K562 (cell line): ENCODE results near the gene SCYL1. TPM values are rescaled to one million over a fixed set of nuclear protein-coding genes. Genes with fewer than 3 reads are reported as not detected.
A peak's percentile ranks its signal among the peaks of the same experiment; 100 is the strongest.

Source experiments
- ARHGAP35 ChIP-seq: fragments of 450-650 bp; IDR thresholded peaks from 2 replicates; pipeline ENCODE4 v1.6.1; 2018; ENCODE audit not compliant: partially characterized antibody
- ATF1 ChIP-seq, 2 experiments: fragments of 450-650 bp in 1 of 2; IDR thresholded peaks; 2 replicates each; pipeline ENCODE4 v1.6.1; 2016; ENCODE audit warnings: missing compliant biosample characterization in 1 of 2, missing genetic modification characterization in 1 of 2
- CBFA2T2 ChIP-seq: fragments of 450-650 bp; conservative IDR thresholded peaks from 2 replicates; pipeline ENCODE4 v1.6.1; 2017; ENCODE audit warnings: mild to moderate bottlenecking
- CUX1 ChIP-seq: fragments of 200-800 bp; sonication (Bioruptor generic); IDR thresholded peaks from 2 replicates; pipeline ENCODE4 v1.6.1; 2016; ENCODE audit warnings: missing genetic modification characterization, missing compliant biosample characterization
- E2F1 ChIP-seq: sonication (generic); formaldehyde crosslinking; IDR thresholded peaks from 2 replicates; pipeline ENCODE4 v1.8.1; 2023; ENCODE audit warnings: mild to moderate bottlenecking, missing genetic modification reagents, moderate library complexity
- ELK1 ChIP-seq: sonication (generic); formaldehyde crosslinking; IDR thresholded peaks from 2 replicates; pipeline ENCODE4 v1.8.1; 2022; ENCODE audit warnings: missing genetic modification reagents
- FOXA3 ChIP-seq, 2 experiments: fragments of 450-650 bp in 1 of 2; sonication (generic) in 1 of 2; formaldehyde crosslinking; IDR thresholded peaks in 1 of 2; conservative IDR thresholded peaks in 1 of 2; 2 replicates each; pipeline versions ENCODE4 v1.4.0 to v1.8.0; 2020 to 2022; ENCODE audit warnings: mild to moderate bottlenecking in 2 of 2, missing genetic modification reagents in 1 of 2
- HDAC2 ChIP-seq: fragments of 450-650 bp; IDR thresholded peaks from 2 replicates; pipeline ENCODE4 v1.6.1; 2016; ENCODE audit warnings: mild to moderate bottlenecking
- MXI1 ChIP-seq: IDR thresholded peaks from 2 replicates; pipeline ENCODE4 v1.6.1; 2011; ENCODE audit warnings: low read depth, mild to moderate bottlenecking, improper control_type of control experiment, low read length
- RBM15 ChIP-seq: fragments of 200-400 bp; formaldehyde crosslinking; IDR thresholded peaks from 2 replicates; pipeline ENCODE4 v1.6.1; 2018; ENCODE audit warnings: mild to moderate bottlenecking, low read length, moderate library complexity; ENCODE audit not compliant: insufficient read depth
- RBM39 ChIP-seq: fragments of 200-400 bp; formaldehyde crosslinking; optimal IDR thresholded peaks from 2 replicates; pipeline ENCODE3; 2018; ENCODE audit warnings: low read depth, low read length
- SRSF7 ChIP-seq: fragments of 200-400 bp; formaldehyde crosslinking; optimal IDR thresholded peaks from 2 replicates; pipeline ENCODE3; 2017; ENCODE audit warnings: mild to moderate bottlenecking, low read depth, low read length
- TAL1 ChIP-seq: fragments of 450-650 bp; IDR thresholded peaks from 2 replicates; pipeline ENCODE4 v1.6.1; 2016; ENCODE audit warnings: mild to moderate bottlenecking
- TARDBP ChIP-seq: fragments of 450-650 bp; IDR thresholded peaks from 2 replicates; pipeline ENCODE4 v1.6.1; 2016
- TFAP4 ChIP-seq: sonication (generic); formaldehyde crosslinking; IDR thresholded peaks from 2 replicates; pipeline ENCODE4 v1.8.0; 2022; ENCODE audit warnings: missing genetic modification reagents, mild to moderate bottlenecking, moderate library complexity, borderline replicate concordance
- USF1 ChIP-seq: sonication (generic); formaldehyde crosslinking; IDR thresholded peaks from 2 replicates; pipeline ENCODE4 v1.9.0; 2022; ENCODE audit warnings: mild to moderate bottlenecking, missing genetic modification reagents
- polyA plus RNA-seq, 8 experiments: library from polyadenylated mRNA; depleted of rRNA in 4 of 8; stranded (reverse) in 5 of 8; unstranded in 3 of 8; fragments of >200 nt; fragmentation: Nextera tagmentation in 2 of 8; fragmentation: Illumina TruSeq in 1 of 8; extraction: Ambion mirVana in 2 of 8; extraction: Trizol in 1 of 8; gene quantifications; 2 replicates each; pipeline versions ENCODE4 v1.2.1 to v1.2.3, GENCODE V29; 2011 to 2014; ENCODE audit warnings: inconsistent platforms in 1 of 8, missing spikeins in 1 of 8
- total RNA-seq, 7 experiments: library from RNA; depleted of rRNA in 6 of 7; stranded (reverse); fragments of >200 nt in 6 of 7; fragmentation: Illumina TruSeq in 2 of 7; extraction: Trizol in 2 of 7; gene quantifications; 2 replicates each; pipeline versions ENCODE4 v1.2.1 to v1.2.3, GENCODE V29; 2011 to 2021; ENCODE audit warnings: low replicate concordance in 1 of 7

The SCYL1 gene
- total and polyA plus RNA-seq, 9 of the 15 experiments (the other 6 are each of a cell fraction or from before 2014, with no cell fraction given), result 1.9 to 145 (median 57.6) TPM

GRCh38 chr11:65551572-65552387 lies 26.9 kb downstream of the SCYL1 start (continued):
- TF ChIP-seq E2F1 (CRISPR knock-in tag) (no peak), SRSF7 (no peak), TFAP4 (CRISPR knock-in tag) (peak; percentile 11; the same call in 1 of the 2 replicates), CUX1 (CRISPR knock-in tag) (no peak), MXI1 (no peak), TARDBP (no peak), ATF1 (CRISPR knock-in tag; IDR thresholded peaks at IDR 0.05) (0 out of 2 replicates have a peak, but pooled peaks have one; percentile 27), ATF1 (tag; IDR thresholded peaks at IDR 0.05) (no peak), RBM39 (no peak), HDAC2 (0 out of 2 replicates have a peak, but pooled peaks have one; percentile 18), ELK1 (no peak), FOXA3 (CRISPR knock-in tag; conservative IDR thresholded peaks at IDR 0.05 in 1 of 2, IDR thresholded peaks at IDR 0.05 in 1 of 2) (peak; percentile 58 to 90; a peak in 3 of 4 replicates), CBFA2T2 (peak; percentile 45), TAL1 (0 out of 2 replicates have a peak, but pooled peaks have one; percentile 2), ARHGAP35 (peak; percentile 64), RBM15 (no peak), USF1 (CRISPR knock-in tag) (peak; percentile 58; the same call in 1 of the 2 replicates)
